ENCODE data around the gene SWAP70.
"Not testable (repeated sequence)": the region's sequence is repeated elsewhere in the genome, so short reads cannot be mapped to it uniquely, and the experiment has no call there.

The SWAP70 gene

GRCh38 chr11:9693801-9694553 lies 30.1 kb downstream of the SWAP70 start:
- Mint-ChIP-seq H3K4me3 (no peak overlapping the region), H3K27ac (no peak overlapping the region), H3K9me3 (no peaks in the 10 kb centered on the region), H3K27me3 (ENCODE audit: low read depth) (peaks cover 3% of the 10 kb centered on the region), H3K36me3 (ENCODE audit: low read depth) (peaks cover 14% of the 10 kb centered on the region), H3K4me1 (ENCODE audit: low read depth) (peaks cover 3% of the 10 kb centered on the region)

- not testable (repeated sequence) for H3K4me3 Mint-ChIP-seq; H3K27me3 Mint-ChIP-seq (ENCODE audit: low read depth)
These were observed 31.4 kb downstream of the SWAP70 start for GRCh38 chr11:9695228-9695627.

GRCh38 chr11:9697766-9698165 lies 33.9 kb downstream of the SWAP70 start:
- no peak overlapping the region for H3K4me3 Mint-ChIP-seq
- no peaks in the 10 kb centered on the region for H3K9me3 Mint-ChIP-seq
- peaks cover 14% of the 10 kb centered on the region for H3K36me3 Mint-ChIP-seq (ENCODE audit: low read depth)
- H3K27me3 Mint-ChIP-seq (ENCODE audit: low read depth) = no peaks in the 10 kb centered on the region
- peaks cover 10% of the 10 kb centered on the region for H3K4me1 Mint-ChIP-seq (ENCODE audit: low read depth)
- no peak overlapping the region for H3K27ac Mint-ChIP-seq

More at GRCh38 chr11:9695228-9695627, 31.4 kb downstream of the SWAP70 start:
- not testable (repeated sequence) for H3K27ac Mint-ChIP-seq; H3K4me1 Mint-ChIP-seq (ENCODE audit: low read depth); H3K9me3 Mint-ChIP-seq
- peaks cover 14% of the 10 kb centered on the region for H3K36me3 Mint-ChIP-seq (ENCODE audit: low read depth)

GRCh38 chr11:9700105-9700801 lies 36.4 kb downstream of the SWAP70 start:
- no peaks in the 10 kb centered on the region for H3K27me3 Mint-ChIP-seq (ENCODE audit: low read depth)
- H3K9me3 Mint-ChIP-seq = no peaks in the 10 kb centered on the region
- H3K27ac Mint-ChIP-seq = no peak overlapping the region
- H3K4me1 Mint-ChIP-seq (ENCODE audit: low read depth) = peaks cover 18% of the 10 kb centered on the region
- H3K4me3 Mint-ChIP-seq = no peak overlapping the region
- peaks cover 6% of the 10 kb centered on the region for H3K36me3 Mint-ChIP-seq (ENCODE audit: low read depth)

GRCh38 chr11:9701799-9702198 lies 37.9 kb downstream of the SWAP70 start:
- Mint-ChIP-seq H3K4me3 (no peak overlapping the region), H3K9me3 (no peaks in the 10 kb centered on the region), H3K4me1 (ENCODE audit: low read depth) (peaks cover 18% of the 10 kb centered on the region), H3K36me3 (ENCODE audit: low read depth) (no peaks in the 10 kb centered on the region), H3K27ac (no peak overlapping the region), H3K27me3 (ENCODE audit: low read depth) (no peaks in the 10 kb centered on the region)

GRCh38 chr11:9703280-9703679 lies 39.4 kb downstream of the SWAP70 start:
- H3K4me1 Mint-ChIP-seq (ENCODE audit: low read depth) = peaks cover 18% of the 10 kb centered on the region
- H3K27ac Mint-ChIP-seq = no peak overlapping the region
- H3K9me3 Mint-ChIP-seq = no peaks in the 10 kb centered on the region
- no peak overlapping the region for H3K4me3 Mint-ChIP-seq
- peaks cover 3% of the 10 kb centered on the region for H3K27me3 Mint-ChIP-seq (ENCODE audit: low read depth)
- no peaks in the 10 kb centered on the region for H3K36me3 Mint-ChIP-seq (ENCODE audit: low read depth)

GRCh38 chr11:9704037-9704436 lies 40.2 kb downstream of the SWAP70 start:
- Mint-ChIP-seq H3K4me3 (no peak overlapping the region), H3K9me3 (no peaks in the 10 kb centered on the region), H3K36me3 (ENCODE audit: low read depth) (no peaks in the 10 kb centered on the region), H3K27me3 (ENCODE audit: low read depth) (peaks cover 3% of the 10 kb centered on the region), H3K27ac (no peak overlapping the region), H3K4me1 (ENCODE audit: low read depth) (peaks cover 14% of the 10 kb centered on the region)

- Mint-ChIP-seq H3K4me3 (no peak overlapping the region), H3K36me3 (ENCODE audit: low read depth) (no peaks in the 10 kb centered on the region)
These were observed 40.7 kb downstream of the SWAP70 start for GRCh38 chr11:9704620-9705019.

GRCh38 chr11:9705361-9705760 lies 41.5 kb downstream of the SWAP70 start:
- H3K36me3 Mint-ChIP-seq (ENCODE audit: low read depth); H3K4me3 Mint-ChIP-seq; H3K27ac Mint-ChIP-seq; H3K27me3 Mint-ChIP-seq (ENCODE audit: low read depth); H3K9me3 Mint-ChIP-seq: not testable (repeated sequence)
- H3K4me1 Mint-ChIP-seq (ENCODE audit: low read depth) = peaks cover 14% of the 10 kb centered on the region

More at GRCh38 chr11:9704620-9705019, 40.7 kb downstream of the SWAP70 start:
- H3K27me3 Mint-ChIP-seq (ENCODE audit: low read depth) = peaks cover 3% of the 10 kb centered on the region
- H3K4me1 Mint-ChIP-seq (ENCODE audit: low read depth) = peaks cover 14% of the 10 kb centered on the region
- no peak overlapping the region for H3K27ac Mint-ChIP-seq
- no peaks in the 10 kb centered on the region for H3K9me3 Mint-ChIP-seq

- Mint-ChIP-seq H3K4me3 (no peak overlapping the region), H3K4me1 (ENCODE audit: low read depth) (peaks cover 1% of the 10 kb centered on the region), H3K9me3 (no peaks in the 10 kb centered on the region), H3K27ac (no peak overlapping the region), H3K27me3 (ENCODE audit: low read depth) (peaks cover 8% of the 10 kb centered on the region), H3K36me3 (ENCODE audit: low read depth) (no peaks in the 10 kb centered on the region)
These were observed 44.7 kb downstream of the SWAP70 start for GRCh38 chr11:9708544-9708943.

GRCh38 chr11:9710223-9710622 lies 46.3 kb downstream of the SWAP70 start:
- H3K9me3 Mint-ChIP-seq = no peaks in the 10 kb centered on the region
- H3K4me1 Mint-ChIP-seq (ENCODE audit: low read depth) = no peaks in the 10 kb centered on the region
- no peak overlapping the region for H3K4me3 Mint-ChIP-seq
- peaks cover 8% of the 10 kb centered on the region for H3K27me3 Mint-ChIP-seq (ENCODE audit: low read depth)
- H3K36me3 Mint-ChIP-seq (ENCODE audit: low read depth) = peaks cover 3% of the 10 kb centered on the region
- H3K27ac Mint-ChIP-seq = no peak overlapping the region

GRCh38 chr11:9710852-9711251 lies 47.0 kb downstream of the SWAP70 start:
- Mint-ChIP-seq H3K27me3 (ENCODE audit: low read depth) (peaks cover 8% of the 10 kb centered on the region), H3K27ac (no peak overlapping the region), H3K36me3 (ENCODE audit: low read depth) (peaks cover 8% of the 10 kb centered on the region), H3K9me3 (peaks cover 1% of the 10 kb centered on the region), H3K4me1 (ENCODE audit: low read depth) (no peaks in the 10 kb centered on the region), H3K4me3 (no peak overlapping the region)

GRCh38 chr11:9711454-9712307 lies 47.8 kb downstream of the SWAP70 start:
- no peak overlapping the region for H3K27ac Mint-ChIP-seq
- peaks cover 5% of the 10 kb centered on the region for H3K4me1 Mint-ChIP-seq (ENCODE audit: low read depth)
- H3K27me3 Mint-ChIP-seq (ENCODE audit: low read depth) = peaks cover 8% of the 10 kb centered on the region
- peaks cover 14% of the 10 kb centered on the region for H3K36me3 Mint-ChIP-seq (ENCODE audit: low read depth)
- H3K9me3 Mint-ChIP-seq = peaks cover 4% of the 10 kb centered on the region
- no peak overlapping the region for H3K4me3 Mint-ChIP-seq

- Mint-ChIP-seq H3K27ac (no peak overlapping the region), H3K4me1 (ENCODE audit: low read depth) (peaks cover 10% of the 10 kb centered on the region), H3K36me3 (ENCODE audit: low read depth) (peaks cover 18% of the 10 kb centered on the region), H3K27me3 (ENCODE audit: low read depth) (peaks cover 4% of the 10 kb centered on the region), H3K4me3 (no peak overlapping the region), H3K9me3 (peaks cover 4% of the 10 kb centered on the region)
These were observed 50.5 kb downstream of the SWAP70 start for GRCh38 chr11:9714272-9714940.

Measured in T-helper 1 cell treated with Interleukin-12 subunit alpha and Interleukin-12 subunit beta and Interleukin-4 antibody, amounts not matched to agents 30 μg/mL and 1 μg/mL, for 36 hours (primary cell).